HG03045 (cell line): ENCODE results near the gene FKBP14.
"Not testable (repeated sequence)": the region's sequence is repeated elsewhere in the genome, so short reads cannot be mapped to it uniquely, and the experiment has no call there.

Experiments
- ATAC-seq: cut with Tn5 transposase; IDR thresholded peaks from one replicate; pipeline ENCODE4 v1.9.1; 2021; ENCODE audit warnings: mild to moderate bottlenecking, moderate library complexity; ENCODE audit not compliant: unreplicated experiment

FKBP14 gene

DNA sequence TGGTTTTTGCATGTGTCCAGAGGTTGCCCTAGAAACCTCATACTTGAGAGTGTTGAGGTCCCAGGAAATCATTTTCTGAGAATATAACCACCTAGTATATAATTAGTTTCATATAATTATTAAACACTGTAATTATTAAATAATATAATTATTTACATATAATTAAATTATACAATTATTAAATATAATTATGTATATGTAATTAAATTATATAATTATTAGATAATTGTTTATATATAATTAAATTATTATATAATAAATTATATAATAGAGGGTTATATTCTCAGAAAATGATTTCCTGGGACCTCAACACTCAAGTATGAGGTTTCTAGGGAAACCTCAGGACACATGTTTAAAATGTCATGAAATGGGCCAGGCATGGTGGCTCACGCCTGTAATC, 64.5 kb downstream of the FKBP14 start:
- ATAC-seq = no peak

DNA sequence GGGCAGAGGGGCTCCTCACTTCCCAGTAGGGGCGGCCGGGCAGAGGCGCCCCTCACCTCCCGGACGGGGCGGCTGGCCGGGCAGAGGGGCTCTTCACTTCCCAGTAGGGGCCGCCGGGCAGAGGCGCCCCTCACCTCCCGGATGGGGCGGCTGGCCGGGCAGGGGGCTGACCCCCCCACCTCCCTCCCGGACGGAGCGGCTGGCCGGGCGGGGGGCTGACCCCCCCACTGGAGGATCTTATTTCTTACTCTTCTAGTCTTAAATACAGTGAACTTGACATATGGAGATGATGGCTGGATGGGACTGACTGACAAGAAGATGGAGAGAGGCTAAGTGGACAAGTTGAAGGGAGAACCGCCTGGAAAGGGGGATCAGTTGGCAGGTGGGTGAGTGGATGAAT, 64.9 kb downstream of the FKBP14 start:
- ATAC-seq = not testable (repeated sequence)
